ENCODE data around the gene NPC1.
"Not testable (repeated sequence)": the region's sequence is repeated elsewhere in the genome, so short reads cannot be mapped to it uniquely, and the experiment has no call there.

NPC1 gene

GRCh38 chr18:23521907-23522306 is 64.4 kb downstream of the NPC1 start:
- DNase-seq (ENCODE audit: low read depth): no peak

DNA sequence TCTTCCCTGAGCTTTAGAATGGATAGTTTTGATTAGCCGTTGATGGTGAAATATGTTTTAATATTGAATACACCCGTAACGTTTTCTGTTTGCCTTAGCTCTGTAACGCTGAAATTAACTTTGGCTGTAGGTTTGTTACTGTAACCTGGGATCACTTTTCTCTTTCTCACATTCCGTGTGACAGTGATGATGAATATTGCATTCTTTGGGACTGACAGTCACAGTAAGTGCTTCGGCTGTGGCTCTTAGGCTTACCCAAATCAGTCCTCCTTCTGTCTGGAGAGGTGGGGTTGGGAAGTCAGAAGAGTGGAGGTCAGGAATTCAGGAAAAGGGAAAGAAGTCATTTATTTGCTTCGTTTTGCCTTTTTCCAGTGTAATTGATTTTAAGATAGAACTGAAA is 65.0 kb downstream of the NPC1 start:
- no peak for DNase-seq (ENCODE audit: low read depth)

DNA sequence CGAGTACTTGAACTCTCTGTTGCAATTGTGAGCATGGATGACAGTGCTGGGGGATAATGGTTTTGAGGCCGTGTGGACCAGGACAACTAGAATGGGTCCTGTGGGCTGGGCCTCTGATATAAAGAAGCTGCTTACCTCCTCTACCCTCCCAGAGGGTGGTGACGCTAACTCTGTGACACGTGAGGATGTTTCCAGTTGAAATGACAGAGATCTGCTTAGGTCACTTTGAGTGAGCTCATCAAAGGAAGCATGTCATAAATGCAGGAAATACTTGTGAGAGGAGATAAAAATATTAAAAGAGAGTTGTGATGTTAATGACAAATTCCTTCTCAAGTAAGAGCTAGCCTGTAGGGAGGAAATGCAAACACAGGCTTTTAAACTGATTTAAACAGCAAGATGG is 66.6 kb downstream of the NPC1 start:
- no peak for DNase-seq (ENCODE audit: low read depth)

DNA sequence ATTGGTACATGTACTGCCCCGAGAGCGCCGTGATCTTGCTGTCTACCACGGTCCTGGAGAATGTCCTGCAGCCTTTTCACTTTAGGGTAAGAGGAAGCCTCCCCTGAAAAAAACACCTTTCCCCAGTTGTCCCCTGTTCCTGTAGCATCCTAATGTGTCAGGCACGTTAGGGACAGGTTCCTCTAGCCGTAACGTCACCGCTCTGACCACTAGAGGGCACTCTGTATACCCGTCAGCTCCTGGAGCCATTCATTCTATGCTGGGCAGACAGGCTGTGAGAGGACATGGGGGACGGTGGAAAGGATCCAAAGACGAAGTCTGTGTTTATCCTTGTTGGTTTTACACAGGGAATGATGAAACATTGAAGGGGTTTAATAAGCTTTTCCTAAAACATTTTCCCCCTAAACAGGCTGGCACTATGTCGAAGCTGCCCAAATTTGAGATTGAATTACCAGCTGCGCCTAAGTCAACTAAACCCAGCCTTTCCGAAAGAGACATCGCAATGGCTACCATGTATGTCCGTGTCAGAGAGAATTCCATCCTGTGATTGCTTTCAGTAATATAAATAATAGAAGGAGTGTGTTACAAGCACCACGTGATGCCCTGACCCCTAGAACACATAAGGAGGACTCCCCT is 70.3 kb downstream of the NPC1 start:
- DNase-seq (ENCODE audit: low read depth): peak; percentile 63

DNA sequence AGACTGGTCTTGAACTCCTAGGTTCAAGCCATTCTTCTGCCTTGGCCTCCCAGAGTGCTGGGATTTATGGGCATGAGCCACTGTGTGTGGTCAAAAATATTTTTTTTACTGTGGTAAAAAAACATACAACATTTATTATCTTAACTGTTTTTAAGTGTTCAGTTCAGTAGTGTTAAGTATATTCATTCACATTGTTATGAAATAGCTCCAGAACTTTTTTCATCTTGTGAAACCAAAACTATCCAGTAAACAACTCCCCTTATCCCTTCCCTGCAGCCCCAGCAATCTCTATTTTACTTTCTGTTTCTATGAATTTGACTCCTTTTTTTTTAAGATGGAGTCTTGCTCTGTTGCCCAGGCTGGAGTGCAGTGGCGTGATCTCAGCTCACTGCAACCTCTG is 73.7 kb downstream of the NPC1 start:
- no peak for DNase-seq (ENCODE audit: low read depth)

DNA sequence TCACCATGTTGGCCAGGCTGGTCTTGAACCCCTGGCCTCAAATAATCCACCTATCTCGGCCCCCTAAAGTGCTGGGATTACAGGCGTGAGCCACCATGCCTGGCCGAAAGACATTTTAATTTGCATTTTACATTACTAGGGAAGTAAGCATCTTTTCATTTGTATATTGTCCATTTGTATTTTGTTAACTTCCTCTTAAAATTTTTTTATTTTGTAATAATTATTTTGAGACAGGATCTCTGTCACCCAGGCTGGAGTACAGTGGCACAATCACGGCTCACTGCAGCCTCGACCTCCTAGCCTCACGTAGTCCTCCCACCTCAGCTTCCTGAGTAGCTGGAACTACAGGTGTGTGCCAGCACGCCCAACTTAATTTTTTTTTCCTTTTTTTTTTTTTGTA is 74.1 kb downstream of the NPC1 start:
- DNase-seq (ENCODE audit: low read depth): not testable (repeated sequence)

GRCh38 chr18:23510923-23511322 is 75.4 kb downstream of the NPC1 start:
- DNase-seq (ENCODE audit: low read depth): not testable (repeated sequence)

DNA sequence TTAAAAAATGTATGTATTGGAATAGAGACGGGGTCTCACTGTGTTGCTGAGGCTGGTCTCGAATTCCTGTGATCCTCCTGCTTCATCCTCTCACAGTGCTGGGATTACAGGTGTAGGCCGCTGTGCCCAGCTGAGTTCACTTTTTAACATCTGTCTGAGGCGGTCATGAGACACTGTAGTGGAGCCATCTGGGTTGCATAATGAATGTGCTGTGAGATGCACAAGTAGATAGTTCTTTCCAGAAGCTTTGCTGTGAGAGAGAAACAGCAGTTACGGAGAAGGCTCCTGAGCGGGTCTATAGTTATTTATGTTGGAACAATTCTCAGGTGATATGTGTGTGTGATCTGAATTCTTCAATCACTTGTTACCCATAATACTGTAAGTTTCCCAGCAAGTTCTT is 79.9 kb downstream of the NPC1 start:
- DNase-seq (ENCODE audit: low read depth): no peak

DNA sequence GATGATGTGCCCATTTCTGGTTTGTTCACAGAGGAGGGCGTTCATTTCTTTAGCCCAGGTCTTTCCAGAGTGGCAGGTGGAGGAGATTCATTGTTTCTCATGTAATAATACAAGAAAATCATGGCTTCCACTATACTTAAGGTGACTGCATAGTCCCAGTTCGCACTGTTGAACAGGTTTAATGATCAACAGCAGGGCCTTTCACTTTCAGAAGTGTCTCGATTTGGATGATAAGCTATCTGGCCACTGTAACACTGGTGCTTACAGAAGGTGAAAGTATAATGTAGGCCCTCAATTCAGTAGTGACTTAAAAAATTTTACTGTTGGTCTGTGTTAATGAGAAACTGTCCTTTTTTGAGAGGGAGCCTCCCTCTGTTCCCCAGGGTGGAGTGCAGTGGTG is 81.6 kb downstream of the NPC1 start:
- no peak for DNase-seq (ENCODE audit: low read depth)

DNA sequence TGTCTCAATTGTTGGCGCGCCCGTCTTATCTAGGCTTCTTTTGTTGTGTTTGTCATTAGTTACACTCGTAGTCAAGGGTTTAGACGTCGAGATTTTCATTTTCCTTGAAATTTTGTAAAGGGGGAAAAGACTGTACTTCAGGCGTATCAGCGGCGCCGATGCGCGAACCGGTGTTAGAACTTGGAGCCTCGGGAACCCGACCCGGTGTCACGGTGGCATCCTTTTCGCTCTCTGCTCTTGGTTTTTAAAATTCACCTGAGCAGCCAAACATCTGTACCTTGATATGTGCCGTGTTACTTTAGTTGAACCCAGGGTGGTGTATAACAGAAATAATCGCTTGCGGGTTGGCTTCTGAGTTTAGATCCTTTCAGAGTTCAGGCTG is 82.4 kb downstream of the NPC1 start:
- no peak for DNase-seq (ENCODE audit: low read depth)

DNA sequence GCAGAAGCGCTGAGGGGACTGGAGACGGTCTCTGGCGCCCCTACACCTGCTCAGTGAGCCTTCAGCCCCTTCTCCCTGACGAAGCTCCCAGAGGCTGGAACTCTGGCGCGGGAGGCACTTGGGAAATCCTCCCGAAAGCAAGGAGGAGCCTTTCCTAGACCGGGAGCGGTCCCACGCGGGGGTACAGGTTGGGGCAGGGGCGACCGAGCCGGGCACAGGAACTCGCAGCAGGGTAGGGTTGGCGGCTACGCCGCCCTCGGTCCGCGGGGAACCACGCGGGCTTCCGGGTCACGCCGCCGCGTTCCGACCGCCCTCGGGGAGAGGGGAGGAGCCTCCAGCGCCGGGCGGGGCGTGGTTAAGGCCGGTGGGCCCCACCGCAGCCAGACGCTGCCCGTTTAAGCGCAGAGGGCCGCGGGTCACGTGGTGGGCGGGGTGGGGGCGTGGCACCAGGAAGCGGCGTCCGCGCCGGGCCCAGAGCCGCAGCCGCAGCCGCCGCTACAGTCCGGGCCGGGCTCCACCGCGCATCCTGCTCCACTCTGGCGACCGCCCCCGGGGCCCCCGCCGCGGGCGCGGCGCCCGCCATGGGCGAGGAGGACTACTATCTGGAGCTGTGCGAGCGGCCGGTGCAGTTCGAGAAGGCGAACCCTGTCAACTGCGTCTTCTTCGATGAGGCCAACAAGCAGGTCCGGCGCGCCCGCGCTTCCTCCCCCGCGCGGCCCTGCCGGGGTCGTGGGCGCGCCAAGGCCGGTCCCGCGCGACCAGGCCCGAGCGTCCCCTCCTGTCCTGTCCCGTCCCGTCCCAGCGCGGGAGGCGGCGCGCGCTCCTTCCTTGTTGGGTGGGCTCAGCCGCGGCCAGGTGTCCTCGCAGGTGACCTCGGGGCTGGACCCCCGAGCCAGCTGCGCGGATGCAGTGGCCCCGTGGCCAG is 83.0 kb downstream of the NPC1 start, which contains the start of gene RMC1:
RMC1 (plus strand) TSS at position 474 of the 925 bp plus-strand sequence; CDS start at position 582, 108 bp downstream.
- peak; percentile 97 for DNase-seq (ENCODE audit: low read depth)

DNA sequence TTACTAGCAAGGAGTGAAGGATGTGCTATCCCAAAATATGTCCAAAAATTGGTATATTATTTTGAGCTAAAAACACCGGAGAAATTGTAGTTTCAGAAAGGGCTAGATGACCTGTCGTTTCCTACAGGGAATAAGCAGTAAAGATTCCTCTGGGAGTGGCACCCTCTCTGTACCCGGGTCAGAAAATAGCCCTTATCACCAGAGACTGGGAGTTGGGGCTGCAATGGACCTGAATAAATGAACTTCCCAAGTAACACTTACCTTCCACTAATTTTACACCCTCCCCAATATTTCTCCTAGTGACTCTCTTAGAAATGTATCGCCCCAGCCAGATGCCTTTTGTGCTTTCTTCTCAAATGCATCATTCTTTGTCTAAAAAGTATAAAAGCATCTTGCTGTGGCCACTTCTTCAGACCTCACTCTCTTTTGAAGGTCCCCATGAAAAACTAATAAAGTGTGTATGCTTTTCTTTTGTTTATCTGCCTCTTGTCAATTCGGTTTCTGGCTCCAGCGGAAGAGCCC is 83.7 kb downstream of the NPC1 start:
- DNase-seq (ENCODE audit: low read depth): no peak

GRCh38 chr18:23501626-23502025 is 84.7 kb downstream of the NPC1 start:
- DNase-seq (ENCODE audit: low read depth): no peak

GRCh38 chr18:23499291-23499781 is 87.0 kb downstream of the NPC1 start:
- DNase-seq (ENCODE audit: low read depth): no peak

DNA sequence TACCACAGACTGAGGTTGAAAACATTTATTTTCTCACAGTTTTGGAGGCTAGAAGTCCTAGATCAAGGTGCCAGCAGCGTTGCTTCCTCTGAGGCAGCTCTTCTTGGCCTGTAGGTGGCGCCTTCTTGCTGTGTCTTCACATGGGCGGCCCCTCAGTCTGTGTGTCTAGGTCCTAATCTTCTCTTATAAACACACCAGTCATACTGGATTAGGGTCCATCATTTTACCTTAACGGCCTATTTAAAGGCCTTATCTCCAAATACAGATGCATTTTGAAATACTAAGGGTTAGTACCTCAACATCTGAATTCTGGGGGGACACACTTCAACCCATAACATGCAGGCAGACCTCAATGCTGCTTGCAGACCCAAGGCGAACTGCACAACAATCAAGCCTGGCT is 87.4 kb downstream of the NPC1 start:
- DNase-seq (ENCODE audit: low read depth): peak; percentile 58

DNA sequence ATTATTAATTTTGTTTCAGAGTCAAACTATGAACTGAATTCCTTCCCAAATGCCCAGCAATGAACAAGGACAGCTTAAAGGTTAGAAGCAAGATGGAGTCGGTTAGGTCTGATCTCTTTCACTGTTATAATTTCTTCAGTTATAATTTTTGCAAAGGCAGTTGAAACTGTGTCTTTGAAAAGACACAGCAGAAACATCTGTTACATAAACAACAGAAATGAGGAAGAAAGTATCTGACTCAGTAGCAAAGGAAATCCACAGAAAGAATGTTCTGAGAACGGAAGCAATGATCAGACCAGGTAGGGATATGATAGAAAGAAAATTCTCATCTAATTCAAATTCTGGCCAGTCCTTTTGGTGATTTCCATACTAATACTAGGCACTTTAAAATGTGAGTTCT is 88.2 kb downstream of the NPC1 start:
- DNase-seq (ENCODE audit: low read depth): no peak

- DNase-seq (ENCODE audit: low read depth): no peak
These were observed 90.4 kb downstream of the NPC1 start for GRCh38 chr18:23495723-23496440.

DNA sequence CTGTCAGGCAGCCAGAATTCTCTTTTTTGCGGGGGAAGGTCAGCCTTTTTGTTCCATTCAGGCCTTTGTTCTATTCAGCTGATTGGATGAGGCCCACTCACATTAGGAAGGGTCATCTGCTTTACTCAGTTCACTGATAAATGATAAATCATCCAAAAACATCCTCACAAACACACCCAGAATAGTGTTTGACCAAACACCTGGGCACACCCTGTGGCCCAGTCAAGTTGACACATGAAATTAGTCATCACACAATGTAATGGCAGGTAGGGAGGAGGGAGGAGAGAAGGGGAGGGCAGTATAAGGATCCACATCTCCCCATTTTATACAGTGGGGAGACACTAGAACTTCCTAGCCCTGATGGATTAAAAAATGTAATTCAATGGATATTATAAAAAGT is 91.3 kb downstream of the NPC1 start:
- no peak for DNase-seq (ENCODE audit: low read depth)

GRCh38 chr18:23493654-23494053 is 92.7 kb downstream of the NPC1 start:
- no peak for DNase-seq (ENCODE audit: low read depth)

DNA sequence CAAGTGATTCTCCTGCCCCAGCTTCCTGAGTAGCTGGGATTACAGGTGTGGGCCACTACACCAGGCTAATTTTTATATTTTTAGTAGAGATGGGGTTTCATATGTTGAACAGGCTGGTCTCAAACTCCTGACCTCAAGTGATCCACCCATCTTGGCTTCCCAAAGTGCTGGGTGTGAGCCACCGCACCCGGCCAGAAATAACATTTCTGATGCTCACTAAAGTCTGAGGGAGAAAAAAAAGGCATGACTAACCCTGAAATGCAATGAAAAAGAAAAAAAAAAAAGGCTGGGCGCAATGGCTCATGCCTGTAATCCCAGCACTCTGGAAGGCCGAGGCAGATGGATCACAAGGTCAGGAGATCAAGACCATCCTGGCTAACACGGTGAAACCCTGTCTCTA is 96.7 kb downstream of the NPC1 start:
- DNase-seq (ENCODE audit: low read depth): not testable (repeated sequence)

DNA sequence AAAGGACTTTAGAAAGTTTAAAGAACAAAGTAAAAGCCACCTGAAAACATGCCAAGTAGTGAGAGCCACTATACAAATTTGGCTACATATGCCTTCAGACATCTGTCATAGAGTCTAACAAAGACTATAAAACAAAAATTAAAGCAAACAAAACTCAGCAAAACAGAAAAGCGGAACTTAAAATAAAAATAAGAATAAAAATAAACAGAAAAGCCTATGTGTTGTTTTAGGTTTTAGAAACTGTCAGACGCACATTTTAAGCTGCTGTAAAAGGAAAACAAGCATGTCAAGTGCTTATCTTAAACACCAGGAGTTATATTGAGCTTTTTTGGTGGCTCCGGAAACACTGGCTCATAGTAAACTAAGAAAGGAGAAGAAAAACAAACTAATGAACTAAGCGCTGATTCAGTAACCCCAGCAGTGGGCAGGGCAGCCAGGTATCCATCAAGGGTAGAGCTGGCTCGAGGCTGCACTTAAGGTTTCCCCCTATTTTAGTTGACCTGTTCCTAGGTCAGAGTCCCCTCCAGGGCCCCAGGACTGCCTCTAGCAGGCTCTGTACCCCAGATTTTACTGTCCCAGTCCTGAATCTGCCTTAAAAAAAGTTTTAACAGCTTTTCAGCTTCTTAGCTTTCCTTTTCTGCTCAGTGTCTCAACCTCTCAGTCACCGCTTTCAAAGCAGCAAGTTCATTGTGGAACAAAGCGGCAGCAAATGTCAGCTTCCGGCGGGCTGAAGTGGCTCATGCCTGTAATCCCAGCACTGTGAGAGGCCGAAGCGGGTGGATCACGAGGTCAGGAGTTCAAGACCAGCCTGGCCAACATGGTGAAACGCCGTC is 98.4 kb downstream of the NPC1 start:
- no peak for DNase-seq (ENCODE audit: low read depth)

All from activated gamma-delta T cell treated with anti-CD3 and anti-CD28 coated beads, Interleukin-2, amount 50 U/mL, for 16 hours (primary cell).